Amniotic epithelial cell (primary cell): ENCODE measurements around the gene PTCRA.

Experiments used
- DNase-seq: peaks from one replicate; pipeline ENCODE4 v3.0.0-alpha.2; 2010; ENCODE audit warnings: low read depth

The PTCRA gene

GRCh38 chr6:42971746-42972327 is 56.0 kb downstream of the PTCRA start:
- DNase-seq = no peak

- DNase-seq = no peak
Measured at GRCh38 chr6:42973926-42974325, 58.1 kb downstream of the PTCRA start.

GRCh38 chr6:42974919-42975505 is 59.2 kb downstream of the PTCRA start:
- DNase-seq = no peak
